ENCODE data around the gene SUMO4. TPM values are rescaled to one million over a fixed set of nuclear protein-coding genes. Genes with fewer than 3 reads are reported as not detected.

Gene SUMO4
- total and polyA plus RNA-seq, 8 donors: 0.09 to 1.5 (median 0.86) TPM; not detected in 1

DNA sequence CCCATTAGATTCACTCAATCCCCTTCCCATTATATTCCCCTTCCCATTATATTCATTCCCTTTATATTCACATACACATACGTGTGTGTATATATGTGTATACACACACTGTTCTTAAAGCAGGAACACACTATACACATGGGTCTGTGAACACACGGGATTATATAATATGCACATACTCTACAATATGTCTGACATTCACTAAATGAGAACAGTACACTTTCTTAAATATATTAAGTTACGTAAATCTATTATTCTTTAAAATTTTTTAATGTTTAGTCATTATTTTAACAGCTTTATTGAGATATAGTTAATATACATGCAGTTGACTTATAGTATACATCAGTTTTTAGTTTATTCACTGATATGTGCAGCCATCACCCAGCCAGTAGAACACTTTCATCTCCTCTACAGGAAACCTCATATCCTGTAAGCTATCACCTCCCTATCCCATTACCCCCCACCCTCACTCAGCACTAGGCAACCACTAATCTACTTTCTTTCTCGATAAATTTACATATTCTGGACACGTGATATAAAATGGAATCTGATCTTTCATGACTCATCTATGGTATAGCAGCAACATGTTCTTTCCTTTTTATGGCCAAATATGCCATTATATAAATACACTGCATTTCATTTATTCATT, 13.9 kb upstream of the SUMO4 start:
- no peak overlapping the region for H3K27ac ChIP-seq
- TF ChIP-seq, protein P1, sequence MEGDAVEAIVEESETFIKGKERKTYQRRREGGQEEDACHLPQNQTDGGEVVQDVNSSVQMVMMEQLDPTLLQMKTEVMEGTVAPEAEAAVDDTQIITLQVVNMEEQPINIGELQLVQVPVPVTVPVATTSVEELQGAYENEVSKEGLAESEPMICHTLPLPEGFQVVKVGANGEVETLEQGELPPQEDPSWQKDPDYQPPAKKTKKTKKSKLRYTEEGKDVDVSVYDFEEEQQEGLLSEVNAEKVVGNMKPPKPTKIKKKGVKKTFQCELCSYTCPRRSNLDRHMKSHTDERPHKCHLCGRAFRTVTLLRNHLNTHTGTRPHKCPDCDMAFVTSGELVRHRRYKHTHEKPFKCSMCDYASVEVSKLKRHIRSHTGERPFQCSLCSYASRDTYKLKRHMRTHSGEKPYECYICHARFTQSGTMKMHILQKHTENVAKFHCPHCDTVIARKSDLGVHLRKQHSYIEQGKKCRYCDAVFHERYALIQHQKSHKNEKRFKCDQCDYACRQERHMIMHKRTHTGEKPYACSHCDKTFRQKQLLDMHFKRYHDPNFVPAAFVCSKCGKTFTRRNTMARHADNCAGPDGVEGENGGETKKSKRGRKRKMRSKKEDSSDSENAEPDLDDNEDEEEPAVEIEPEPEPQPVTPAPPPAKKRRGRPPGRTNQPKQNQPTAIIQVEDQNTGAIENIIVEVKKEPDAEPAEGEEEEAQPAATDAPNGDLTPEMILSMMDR (IDR thresholded peaks at IDR 0.05): no peak
- no peaks in the 10 kb centered on the region for H3K27me3 ChIP-seq
- H3K36me3 ChIP-seq: no peaks in the 10 kb centered on the region
- no peak for DNase-seq
- no peaks in the 10 kb centered on the region for H3K9me3 ChIP-seq
- WGBS, 2 donors: 97 to 98% methylated on average over 5 of the region's 5 CpGs
- intact Hi-C loops (cut with DNase I): no loop called here
- H3K4me3 ChIP-seq: no peak overlapping the region
- peaks cover 0 to 11% (median 0%) of the 10 kb centered on the region in 3 donors for H3K4me1 ChIP-seq
- ATAC-seq: no peak
- FAIRE-seq: peak; percentile 32

DNA sequence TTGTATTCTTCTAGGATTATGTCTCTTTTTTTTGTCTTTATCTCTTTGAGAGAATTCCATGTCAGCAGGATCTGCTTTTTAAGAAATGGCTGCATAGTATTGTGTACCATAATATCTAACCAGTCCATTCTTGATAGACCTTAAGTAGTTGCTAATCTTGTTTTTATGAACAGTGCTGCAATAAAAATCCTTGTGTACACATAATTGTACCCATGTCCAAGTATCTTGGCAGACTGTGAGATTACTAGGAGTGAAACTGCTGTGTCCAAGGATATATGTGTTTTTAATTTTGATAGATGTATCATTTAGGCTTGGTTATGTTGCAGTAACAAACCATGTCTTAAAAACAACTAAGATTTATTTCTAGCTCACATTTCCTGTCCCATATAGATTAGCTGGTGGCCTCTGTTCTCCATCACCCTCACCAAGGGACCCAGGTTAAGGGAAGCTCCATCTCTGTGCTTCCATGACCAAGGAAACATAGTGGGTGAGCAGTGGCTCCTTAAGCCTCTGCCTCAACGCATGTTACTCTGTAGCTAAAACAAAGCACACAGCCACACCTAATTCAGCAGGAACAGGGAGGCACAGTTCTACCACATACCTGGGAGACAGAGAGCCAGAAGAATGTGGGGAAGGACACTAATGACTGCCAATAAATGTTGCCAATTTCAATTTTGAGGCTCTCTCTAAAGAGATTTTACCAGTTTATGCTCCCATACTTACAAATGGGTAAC, 12.1 kb upstream of the SUMO4 start:
- Histone ChIP-seq H3K4me1 (peaks cover 0 to 12% (median 5%) of the 10 kb centered on the region in 3 donors), H3K4me3 (no peak overlapping the region), H3K27ac (no peak overlapping the region), H3K36me3 (no peaks in the 10 kb centered on the region), H3K27me3 (no peaks in the 10 kb centered on the region), H3K9me3 (no peaks in the 10 kb centered on the region)
- FAIRE-seq: peak; percentile 77
- ATAC-seq: peak; percentile 22 to 77 (median 56)
- WGBS, 2 donors: 30 to 46% methylated on average over 1 of the region's 1 CpG
- TF ChIP-seq, protein P1 (IDR thresholded peaks at IDR 0.05): no peak
- intact Hi-C loops (cut with DNase I): no loop called here
- DNase-seq: no peak

DNA sequence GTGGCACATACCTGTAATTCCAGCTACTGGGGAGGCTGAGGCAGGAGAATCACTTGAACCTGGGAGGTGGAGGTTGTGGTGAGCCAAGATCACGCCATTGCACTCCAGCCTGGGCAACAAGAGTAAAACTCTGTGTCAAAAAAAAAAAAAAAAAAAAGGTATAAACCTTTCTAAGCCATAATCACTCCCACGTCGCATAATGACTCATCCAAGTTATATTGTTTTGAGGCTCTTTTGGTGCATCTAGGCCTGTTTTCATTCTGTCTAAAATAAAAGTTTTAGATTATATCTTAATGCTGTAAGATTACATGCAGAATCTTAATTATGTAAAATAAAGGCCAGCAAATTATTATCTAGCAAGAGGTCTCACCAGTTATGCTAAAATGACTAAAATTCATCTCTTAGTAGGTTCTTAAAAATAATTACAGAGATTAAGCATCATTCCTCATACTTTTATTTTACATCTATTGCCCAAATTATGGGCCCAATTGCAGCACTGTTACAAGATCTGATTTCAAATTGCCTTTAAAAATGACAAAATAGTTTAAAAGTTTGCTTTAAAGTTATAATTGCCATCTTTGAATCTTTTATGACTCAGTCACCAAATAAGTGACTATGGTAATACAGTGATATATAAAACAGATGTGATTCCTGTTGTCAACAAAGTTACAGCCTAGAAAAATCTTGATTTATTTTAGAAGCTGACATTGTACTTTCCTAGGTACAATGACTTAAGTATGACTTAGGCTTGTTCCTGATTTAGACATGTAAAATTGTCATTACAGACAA, 10.4 kb upstream of the SUMO4 start:
- Histone ChIP-seq H3K9me3 (no peaks in the 10 kb centered on the region), H3K27me3 (no peaks in the 10 kb centered on the region), H3K27ac (no peak overlapping the region), H3K36me3 (no peaks in the 10 kb centered on the region), H3K4me3 (no peak overlapping the region), H3K4me1 (peaks cover 0 to 15% (median 8%) of the 10 kb centered on the region in 3 donors)
- no peak for DNase-seq
- TF ChIP-seq, protein P1 (IDR thresholded peaks at IDR 0.05): no peak
- no peak for ATAC-seq
- intact Hi-C loops (cut with DNase I): no loop called here
- FAIRE-seq: no peak
- WGBS, 2 donors: 97 to 99% methylated on average over 3 of the region's 3 CpGs

DNA sequence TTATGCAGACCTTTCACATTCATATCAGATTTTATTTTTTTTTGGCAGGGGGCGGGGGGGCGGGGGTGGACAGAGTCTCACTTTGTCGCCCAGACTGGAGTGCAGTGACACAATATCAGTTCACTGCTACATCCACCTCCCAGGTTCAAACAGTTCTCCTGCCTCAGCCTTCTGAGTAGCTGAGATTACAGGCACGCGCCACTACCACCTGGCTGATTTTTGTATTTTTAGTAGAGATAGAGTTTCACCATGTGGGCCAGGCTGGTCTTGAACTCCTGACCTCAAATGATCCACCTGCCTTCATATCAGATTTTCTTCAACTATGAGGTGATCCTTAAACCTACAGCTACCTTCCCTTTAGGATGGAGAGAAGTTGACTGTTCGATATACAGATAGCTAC, 8.0 kb upstream of the SUMO4 start:
- FAIRE-seq (no peak), ATAC-seq (no peak), DNase-seq (no peak)
- H3K27ac ChIP-seq: no peak overlapping the region
- no peaks in the 10 kb centered on the region for H3K27me3 ChIP-seq
- H3K9me3 ChIP-seq: no peaks in the 10 kb centered on the region
- no peak overlapping the region for H3K4me3 ChIP-seq
- peaks cover 0 to 15% (median 8%) of the 10 kb centered on the region in 3 donors for H3K4me1 ChIP-seq
- H3K36me3 ChIP-seq: no peaks in the 10 kb centered on the region
- TF ChIP-seq, protein P1 (IDR thresholded peaks at IDR 0.05): no peak
- intact Hi-C loops (cut with DNase I): no loop called here
- 73 to 76% methylated on average over 6 of the region's 6 CpGs for WGBS, 2 donors

Measured in pancreas (tissue), 10 donors.